ENCODE data around the gene CDKN1B. TPM values are rescaled to one million over a fixed set of nuclear protein-coding genes. Genes with fewer than 3 reads are reported as not detected.

CDKN1B gene
- total RNA-seq, 4 donors from 2014 or later, result 18.4 to 86.2 (median 26.5) TPM

GRCh38 chr12:12714276-12715021 is 2.7 kb upstream of the CDKN1B start:
- DNase-seq (ENCODE audit: low spot score) (no peak), ATAC-seq (ENCODE audit: low FRiP score) (no peak)
- TF ChIP-seq, protein P1, sequence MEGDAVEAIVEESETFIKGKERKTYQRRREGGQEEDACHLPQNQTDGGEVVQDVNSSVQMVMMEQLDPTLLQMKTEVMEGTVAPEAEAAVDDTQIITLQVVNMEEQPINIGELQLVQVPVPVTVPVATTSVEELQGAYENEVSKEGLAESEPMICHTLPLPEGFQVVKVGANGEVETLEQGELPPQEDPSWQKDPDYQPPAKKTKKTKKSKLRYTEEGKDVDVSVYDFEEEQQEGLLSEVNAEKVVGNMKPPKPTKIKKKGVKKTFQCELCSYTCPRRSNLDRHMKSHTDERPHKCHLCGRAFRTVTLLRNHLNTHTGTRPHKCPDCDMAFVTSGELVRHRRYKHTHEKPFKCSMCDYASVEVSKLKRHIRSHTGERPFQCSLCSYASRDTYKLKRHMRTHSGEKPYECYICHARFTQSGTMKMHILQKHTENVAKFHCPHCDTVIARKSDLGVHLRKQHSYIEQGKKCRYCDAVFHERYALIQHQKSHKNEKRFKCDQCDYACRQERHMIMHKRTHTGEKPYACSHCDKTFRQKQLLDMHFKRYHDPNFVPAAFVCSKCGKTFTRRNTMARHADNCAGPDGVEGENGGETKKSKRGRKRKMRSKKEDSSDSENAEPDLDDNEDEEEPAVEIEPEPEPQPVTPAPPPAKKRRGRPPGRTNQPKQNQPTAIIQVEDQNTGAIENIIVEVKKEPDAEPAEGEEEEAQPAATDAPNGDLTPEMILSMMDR (IDR thresholded peaks at IDR 0.05), result no peak

DNA sequence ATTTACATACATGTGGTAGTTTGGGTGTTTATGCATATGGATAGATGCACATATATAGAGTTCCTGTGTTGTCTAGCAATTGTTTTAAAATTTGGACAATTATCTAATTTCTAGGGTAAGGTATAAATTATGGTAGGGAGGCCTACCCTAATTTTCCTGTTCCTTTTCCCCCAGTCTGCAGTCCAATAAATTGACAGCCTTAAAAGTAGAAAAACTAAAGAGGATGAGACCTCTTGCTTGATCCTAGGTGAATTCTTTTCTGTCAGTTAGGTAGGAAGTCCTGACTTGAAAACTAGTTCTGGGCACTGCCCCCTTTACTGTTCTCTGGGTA is 2.1 kb upstream of the CDKN1B start:
- no peak for DNase-seq (ENCODE audit: low spot score)
- ATAC-seq (ENCODE audit: low FRiP score), result no peak
- TF ChIP-seq, protein P1 (IDR thresholded peaks at IDR 0.05), result no peak

- ATAC-seq (ENCODE audit: low FRiP score) (no peak), DNase-seq (ENCODE audit: low spot score) (no peak)
- TF ChIP-seq, protein P1 (IDR thresholded peaks at IDR 0.05), result no peak
Observed at GRCh38 chr12:12715459-12716150, 1.6 kb upstream of the CDKN1B start.

GRCh38 chr12:12716151-12716792 is 896 bp upstream of the CDKN1B start:
- no peak for ATAC-seq (ENCODE audit: low FRiP score)

GRCh38 chr12:12717586-12718380 is 615 bp downstream of the CDKN1B start:
- DNase-seq (ENCODE audit: low spot score) (no peak), ATAC-seq (ENCODE audit: low FRiP score) (no peak)
- TF ChIP-seq, protein P1 (IDR thresholded peaks at IDR 0.05), result no peak

More at GRCh38 chr12:12716151-12716792, 896 bp upstream of the CDKN1B start:
- no peak for DNase-seq (ENCODE audit: low spot score)
- TF ChIP-seq, protein P1 (IDR thresholded peaks at IDR 0.05), result no peak

- TF ChIP-seq, protein P1 (IDR thresholded peaks at IDR 0.05), result no peak
Observed at GRCh38 chr12:12718381-12718759, 1.2 kb downstream of the CDKN1B start.

More at GRCh38 chr12:12718381-12718759, 1.2 kb downstream of the CDKN1B start:
- no peak for DNase-seq (ENCODE audit: low spot score)
- no peak for ATAC-seq (ENCODE audit: low FRiP score)

Data from omental fat pad (tissue), 4 donors.